ENCODE data around the gene CDKN2B-AS1.

GRCh38 chr9:21996858-21997257 lies 2.3 kb downstream of the CDKN2B-AS1 start:
- TF ChIP-seq EZH2 (conservative IDR thresholded peaks at IDR 0.05; ENCODE audit: low read depth, low read length) (no peak), ATF2 (CRISPR knock-in tag; IDR thresholded peaks at IDR 0.05) (no peak), POLR2A (IDR thresholded peaks at IDR 0.05; ENCODE audit: insufficient read depth in 1 of 2, low read depth in 2 of 2, low read length in 2 of 2) (no peak), ZNF816 (CRISPR knock-in tag; IDR thresholded peaks at IDR 0.05; ENCODE audit: borderline replicate concordance) (no peak), THAP11 (CRISPR knock-in tag; IDR thresholded peaks at IDR 0.05) (no peak), EP300 (IDR thresholded peaks at IDR 0.05; ENCODE audit: low read depth in 2 of 2, low read length in 2 of 2) (no peak), EP300 (CRISPR knock-in tag; IDR thresholded peaks at IDR 0.05; ENCODE audit: borderline replicate concordance) (no peak), TCF7L2 (IDR thresholded peaks at IDR 0.05; ENCODE audit: low read depth, low read length) (no peak), ARHGAP35 (CRISPR knock-in tag; IDR thresholded peaks at IDR 0.05; ENCODE audit: borderline replicate concordance) (no peak), ARID2 (CRISPR knock-in tag; IDR thresholded peaks at IDR 0.05; ENCODE audit: borderline replicate concordance) (no peak), REST (IDR thresholded peaks at IDR 0.05; ENCODE audit: borderline replicate concordance in 1 of 2, low read depth in 1 of 2, low read length in 2 of 2) (no peak), ZNF703 (CRISPR knock-in tag; IDR thresholded peaks at IDR 0.05; ENCODE audit: borderline replicate concordance) (no peak)
- TF ChIP-seq, protein P1, sequence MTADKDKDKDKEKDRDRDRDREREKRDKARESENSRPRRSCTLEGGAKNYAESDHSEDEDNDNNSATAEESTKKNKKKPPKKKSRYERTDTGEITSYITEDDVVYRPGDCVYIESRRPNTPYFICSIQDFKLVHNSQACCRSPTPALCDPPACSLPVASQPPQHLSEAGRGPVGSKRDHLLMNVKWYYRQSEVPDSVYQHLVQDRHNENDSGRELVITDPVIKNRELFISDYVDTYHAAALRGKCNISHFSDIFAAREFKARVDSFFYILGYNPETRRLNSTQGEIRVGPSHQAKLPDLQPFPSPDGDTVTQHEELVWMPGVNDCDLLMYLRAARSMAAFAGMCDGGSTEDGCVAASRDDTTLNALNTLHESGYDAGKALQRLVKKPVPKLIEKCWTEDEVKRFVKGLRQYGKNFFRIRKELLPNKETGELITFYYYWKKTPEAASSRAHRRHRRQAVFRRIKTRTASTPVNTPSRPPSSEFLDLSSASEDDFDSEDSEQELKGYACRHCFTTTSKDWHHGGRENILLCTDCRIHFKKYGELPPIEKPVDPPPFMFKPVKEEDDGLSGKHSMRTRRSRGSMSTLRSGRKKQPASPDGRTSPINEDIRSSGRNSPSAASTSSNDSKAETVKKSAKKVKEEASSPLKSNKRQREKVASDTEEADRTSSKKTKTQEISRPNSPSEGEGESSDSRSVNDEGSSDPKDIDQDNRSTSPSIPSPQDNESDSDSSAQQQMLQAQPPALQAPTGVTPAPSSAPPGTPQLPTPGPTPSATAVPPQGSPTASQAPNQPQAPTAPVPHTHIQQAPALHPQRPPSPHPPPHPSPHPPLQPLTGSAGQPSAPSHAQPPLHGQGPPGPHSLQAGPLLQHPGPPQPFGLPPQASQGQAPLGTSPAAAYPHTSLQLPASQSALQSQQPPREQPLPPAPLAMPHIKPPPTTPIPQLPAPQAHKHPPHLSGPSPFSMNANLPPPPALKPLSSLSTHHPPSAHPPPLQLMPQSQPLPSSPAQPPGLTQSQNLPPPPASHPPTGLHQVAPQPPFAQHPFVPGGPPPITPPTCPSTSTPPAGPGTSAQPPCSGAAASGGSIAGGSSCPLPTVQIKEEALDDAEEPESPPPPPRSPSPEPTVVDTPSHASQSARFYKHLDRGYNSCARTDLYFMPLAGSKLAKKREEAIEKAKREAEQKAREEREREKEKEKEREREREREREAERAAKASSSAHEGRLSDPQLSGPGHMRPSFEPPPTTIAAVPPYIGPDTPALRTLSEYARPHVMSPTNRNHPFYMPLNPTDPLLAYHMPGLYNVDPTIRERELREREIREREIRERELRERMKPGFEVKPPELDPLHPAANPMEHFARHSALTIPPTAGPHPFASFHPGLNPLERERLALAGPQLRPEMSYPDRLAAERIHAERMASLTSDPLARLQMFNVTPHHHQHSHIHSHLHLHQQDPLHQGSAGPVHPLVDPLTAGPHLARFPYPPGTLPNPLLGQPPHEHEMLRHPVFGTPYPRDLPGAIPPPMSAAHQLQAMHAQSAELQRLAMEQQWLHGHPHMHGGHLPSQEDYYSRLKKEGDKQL (CRISPR knock-in tag; IDR thresholded peaks at IDR 0.05; ENCODE audit: low read depth), result no peak
- TF ChIP-seq, protein P2, sequence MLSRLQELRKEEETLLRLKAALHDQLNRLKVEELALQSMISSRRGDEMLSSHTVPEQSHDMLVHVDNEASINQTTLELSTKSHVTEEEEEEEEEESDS (CRISPR knock-in tag; IDR thresholded peaks at IDR 0.05; ENCODE audit: borderline replicate concordance), result no peak

All from HepG2 (cell line).